GM19025 (cell line): Measurements from ENCODE around the gene ARHGEF16.

ENCODE experiments used
- ATAC-seq: cut with Tn5 transposase; IDR thresholded peaks from one replicate; pipeline ENCODE4 v1.9.1; 2021; ENCODE audit warnings: mild to moderate bottlenecking, low read depth, moderate library complexity; ENCODE audit not compliant: unreplicated experiment

ARHGEF16 gene

DNA sequence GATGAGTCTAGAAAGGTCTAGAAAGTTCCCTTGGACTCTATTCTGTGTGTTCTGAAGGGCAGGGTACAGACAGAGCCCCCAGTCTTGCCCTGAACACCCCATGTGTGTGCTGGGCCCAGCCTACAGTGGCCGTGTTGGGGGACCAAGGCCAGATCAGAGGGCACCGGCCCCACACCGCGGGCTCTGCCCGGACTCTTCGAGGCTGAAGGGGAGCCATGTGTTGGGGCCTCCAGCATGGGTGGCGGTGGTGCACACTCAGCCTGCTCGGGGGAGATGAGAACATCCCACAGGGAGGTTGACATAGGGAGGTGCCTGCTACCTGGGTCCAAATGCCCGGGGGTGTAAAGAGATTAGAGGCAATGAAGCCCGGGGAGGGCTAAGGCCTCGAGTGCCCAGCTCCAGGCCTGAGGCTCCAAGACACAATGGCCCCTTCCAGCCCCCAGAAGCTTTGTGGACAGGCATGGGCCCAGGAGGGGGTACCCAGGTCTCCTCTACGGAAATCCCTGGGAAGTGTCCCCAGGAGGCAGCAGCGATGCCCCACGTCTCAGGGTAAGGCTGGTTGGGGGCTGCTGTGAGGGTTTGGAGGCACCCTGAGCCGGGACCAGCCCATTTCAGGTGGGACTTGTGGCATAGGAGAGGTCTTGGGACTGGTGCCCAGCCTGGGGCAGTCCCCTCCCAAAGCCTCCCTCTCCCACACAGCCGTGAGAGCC is 12.1 kb downstream of the ARHGEF16 start:
- no peak for ATAC-seq

- ATAC-seq: no peak
Measured at GRCh38 chr1:3467096-3468036, 12.9 kb downstream of the ARHGEF16 start.

DNA sequence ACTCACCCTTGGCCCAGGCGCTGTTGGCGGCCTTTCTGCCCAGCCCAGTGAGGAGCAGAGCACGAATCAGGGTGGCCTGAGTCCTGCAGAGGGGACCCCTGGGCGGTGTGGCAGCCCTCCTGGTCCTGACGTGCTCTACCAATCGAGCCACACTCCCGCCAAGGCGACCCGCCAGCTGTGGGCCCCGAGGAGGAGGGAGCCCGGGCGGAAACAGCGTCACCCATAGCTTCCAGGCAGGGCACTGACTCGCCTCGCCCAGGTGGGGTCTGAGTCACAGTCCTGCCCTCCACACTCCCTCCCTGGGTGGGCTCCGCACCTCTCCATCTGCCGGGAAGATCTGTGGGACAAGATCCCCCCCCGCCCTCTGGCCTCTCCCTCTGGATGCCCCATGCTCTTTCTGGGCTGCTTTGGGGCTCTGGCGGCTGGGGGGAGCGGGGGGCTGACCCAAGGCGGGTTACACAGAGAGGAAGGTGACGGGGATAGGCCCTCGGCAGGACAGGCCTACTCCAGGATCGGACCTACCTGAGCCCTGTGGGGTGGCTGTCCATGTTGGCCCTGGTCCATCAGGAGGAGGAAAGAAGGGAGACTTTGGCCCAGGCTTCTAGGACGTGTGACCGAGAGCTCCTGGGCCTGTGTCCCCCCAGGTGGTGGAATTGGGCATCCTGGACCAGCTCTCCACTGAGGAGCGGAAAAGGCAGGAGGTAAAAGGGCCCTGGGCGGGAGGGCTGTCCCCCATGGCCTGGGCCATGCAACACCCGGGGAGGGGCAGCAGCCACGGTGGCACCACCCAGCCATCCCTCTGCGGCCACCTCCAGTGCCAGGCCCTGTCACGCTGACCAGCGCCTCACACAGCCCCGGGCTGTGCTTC is 14.0 kb downstream of the ARHGEF16 start:
- no peak for ATAC-seq

DNA sequence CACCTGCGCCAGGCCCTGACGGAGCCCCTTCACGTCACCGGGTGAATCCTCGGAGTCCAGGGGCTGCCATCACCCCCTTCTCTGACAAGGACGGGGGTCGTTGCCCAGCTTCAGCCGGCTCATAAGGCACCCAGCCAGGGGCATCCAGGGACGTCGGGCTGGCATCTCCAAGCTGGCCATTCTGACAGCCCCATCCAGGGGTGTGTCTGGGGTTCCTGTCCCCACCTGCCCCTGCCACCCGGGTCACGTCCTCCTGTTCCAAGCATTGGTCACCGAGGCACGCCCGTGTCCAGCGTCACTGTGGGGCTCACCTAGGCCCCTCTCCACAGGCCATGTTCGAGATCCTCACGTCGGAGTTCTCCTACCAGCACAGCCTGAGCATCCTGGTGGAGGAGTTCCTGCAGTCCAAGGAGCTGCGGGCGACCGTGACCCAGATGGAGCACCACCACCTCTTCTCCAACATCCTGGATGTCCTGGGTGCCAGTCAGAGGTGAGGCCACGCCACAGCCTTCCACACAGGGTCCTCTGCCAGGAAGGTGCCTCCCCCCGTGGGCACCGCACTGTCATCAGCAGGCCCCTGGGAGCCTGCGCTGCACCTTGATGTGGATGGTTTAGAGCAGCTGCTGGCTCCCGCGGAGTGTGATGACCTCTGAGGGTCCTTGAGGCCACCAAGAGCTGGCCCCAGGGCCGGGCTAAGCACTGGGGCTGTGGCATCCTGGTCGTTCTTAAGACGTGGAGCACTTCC is 14.8 kb downstream of the ARHGEF16 start:
- ATAC-seq: no peak

GRCh38 chr1:3469849-3470649 is 15.6 kb downstream of the ARHGEF16 start:
- no peak for ATAC-seq

- no peak for ATAC-seq
Measured at GRCh38 chr1:3470650-3471355, 16.3 kb downstream of the ARHGEF16 start.

DNA sequence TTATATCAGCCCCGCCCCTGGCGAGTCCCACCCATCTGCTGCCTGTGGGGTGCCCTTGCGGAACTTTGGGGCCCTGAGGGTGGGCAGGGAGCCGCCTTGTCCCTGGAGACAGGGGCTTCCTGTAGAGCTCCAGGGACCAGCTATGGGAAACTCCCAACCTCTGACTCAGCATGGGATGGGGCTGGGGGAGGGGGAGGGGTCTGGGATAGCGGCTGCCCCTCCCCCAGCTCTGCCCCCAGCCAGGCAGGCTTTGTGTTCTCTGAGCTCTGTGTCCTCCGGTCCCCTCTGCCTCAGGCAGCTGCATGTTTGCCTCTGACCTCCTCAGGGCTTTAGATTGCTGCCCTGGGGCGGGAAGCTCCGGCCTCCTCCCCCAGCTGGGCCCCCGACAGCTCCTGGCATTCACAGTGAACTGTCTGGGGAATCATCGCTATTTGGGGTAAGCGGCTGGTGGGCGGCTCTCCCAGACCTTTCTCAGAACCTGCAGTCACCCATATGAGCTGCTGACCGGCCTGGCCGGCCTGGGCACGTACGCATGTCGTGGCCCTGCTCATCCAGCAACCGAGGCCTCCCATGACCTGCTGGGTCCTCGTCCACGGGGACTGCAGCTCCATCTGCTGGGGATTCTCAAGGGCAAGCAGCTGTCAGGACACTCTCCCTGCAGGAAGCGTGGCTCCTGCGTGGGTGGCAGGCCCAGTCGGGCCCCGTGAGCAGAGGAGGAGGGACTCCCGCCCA is 17.1 kb downstream of the ARHGEF16 start:
- ATAC-seq: no peak

DNA sequence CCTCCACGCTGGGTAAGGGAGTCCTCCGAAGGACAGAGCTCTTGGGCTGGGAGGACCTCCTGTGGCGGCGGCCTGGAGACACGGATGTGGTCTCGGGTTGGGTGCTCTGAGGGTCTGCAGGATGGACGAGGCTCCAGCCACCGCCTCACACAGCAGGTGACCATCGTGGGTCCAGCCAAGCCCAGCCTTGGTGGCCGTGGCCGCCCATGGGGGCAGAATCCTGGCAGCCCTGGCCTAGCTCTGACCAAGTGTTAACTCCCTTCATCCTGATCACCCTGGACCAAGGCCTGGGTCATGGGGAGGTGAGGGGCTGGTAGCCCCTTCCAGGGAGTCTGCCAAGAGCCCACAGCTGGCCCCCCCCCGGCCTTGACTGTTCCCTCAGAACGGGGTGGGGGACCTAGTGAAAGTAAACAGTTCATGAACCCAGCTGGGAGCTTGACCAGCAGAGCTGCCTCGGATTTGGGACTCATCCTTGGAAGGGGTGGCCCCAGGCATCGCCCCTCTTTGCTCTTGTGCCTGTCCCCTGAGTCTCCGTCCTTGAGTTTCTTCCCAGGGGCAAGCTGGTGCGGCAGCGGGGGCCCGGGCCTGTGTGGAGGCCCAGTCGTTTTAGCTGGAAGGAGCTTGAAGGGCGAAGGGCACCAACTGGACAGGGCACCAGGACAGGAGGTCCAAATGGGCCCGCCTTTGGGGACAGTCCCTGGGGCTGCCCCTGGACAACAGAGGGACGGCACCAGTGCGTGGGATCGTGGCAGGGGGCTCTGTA is 17.8 kb downstream of the ARHGEF16 start:
- no peak for ATAC-seq

DNA sequence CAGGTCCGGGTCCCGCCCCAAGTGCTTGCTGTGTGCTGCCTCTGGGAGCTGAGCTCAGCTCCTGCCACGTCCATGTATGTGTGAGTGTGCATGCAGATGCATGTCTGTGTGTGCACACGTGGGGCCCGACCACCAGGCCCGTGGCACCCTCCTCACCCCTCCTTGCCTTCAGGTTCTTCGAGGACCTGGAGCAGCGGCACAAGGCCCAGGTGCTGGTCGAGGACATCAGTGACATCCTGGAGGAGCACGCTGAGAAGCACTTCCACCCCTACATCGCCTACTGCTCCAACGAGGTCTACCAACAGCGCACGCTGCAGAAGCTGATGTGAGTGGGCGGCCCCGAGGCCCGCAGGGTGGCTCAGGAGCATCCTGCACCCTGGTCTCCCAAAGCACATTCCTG is 18.4 kb downstream of the ARHGEF16 start:
- ATAC-seq: no peak

- no peak for ATAC-seq
Measured at GRCh38 chr1:3473381-3473844, 18.9 kb downstream of the ARHGEF16 start.

GRCh38 chr1:3474016-3474415 is 19.6 kb downstream of the ARHGEF16 start:
- no peak for ATAC-seq

DNA sequence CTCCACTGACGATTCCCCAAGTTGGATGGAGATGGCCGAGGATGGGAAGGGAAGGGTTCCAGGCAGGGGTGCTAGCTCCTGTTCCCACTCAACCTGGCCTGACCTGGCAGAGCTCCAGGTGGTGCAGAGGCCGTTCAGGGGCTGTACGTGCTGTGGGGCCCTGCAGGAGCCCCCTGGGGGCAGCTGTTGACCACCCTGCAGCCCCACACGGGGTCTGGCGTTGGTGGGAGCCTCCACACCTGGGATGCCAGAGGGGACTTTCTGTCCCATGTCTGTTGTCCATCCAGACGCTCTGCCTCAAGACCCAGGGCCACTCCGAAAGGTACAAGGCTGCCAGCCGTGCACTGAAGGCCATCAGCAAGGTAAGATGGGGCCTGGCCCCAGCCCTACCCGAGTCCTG is 20.0 kb downstream of the ARHGEF16 start:
- no peak for ATAC-seq

GRCh38 chr1:3475839-3476573 is 21.5 kb downstream of the ARHGEF16 start:
- no peak for ATAC-seq

GRCh38 chr1:3476666-3477065 is 22.2 kb downstream of the ARHGEF16 start:
- no peak for ATAC-seq

DNA sequence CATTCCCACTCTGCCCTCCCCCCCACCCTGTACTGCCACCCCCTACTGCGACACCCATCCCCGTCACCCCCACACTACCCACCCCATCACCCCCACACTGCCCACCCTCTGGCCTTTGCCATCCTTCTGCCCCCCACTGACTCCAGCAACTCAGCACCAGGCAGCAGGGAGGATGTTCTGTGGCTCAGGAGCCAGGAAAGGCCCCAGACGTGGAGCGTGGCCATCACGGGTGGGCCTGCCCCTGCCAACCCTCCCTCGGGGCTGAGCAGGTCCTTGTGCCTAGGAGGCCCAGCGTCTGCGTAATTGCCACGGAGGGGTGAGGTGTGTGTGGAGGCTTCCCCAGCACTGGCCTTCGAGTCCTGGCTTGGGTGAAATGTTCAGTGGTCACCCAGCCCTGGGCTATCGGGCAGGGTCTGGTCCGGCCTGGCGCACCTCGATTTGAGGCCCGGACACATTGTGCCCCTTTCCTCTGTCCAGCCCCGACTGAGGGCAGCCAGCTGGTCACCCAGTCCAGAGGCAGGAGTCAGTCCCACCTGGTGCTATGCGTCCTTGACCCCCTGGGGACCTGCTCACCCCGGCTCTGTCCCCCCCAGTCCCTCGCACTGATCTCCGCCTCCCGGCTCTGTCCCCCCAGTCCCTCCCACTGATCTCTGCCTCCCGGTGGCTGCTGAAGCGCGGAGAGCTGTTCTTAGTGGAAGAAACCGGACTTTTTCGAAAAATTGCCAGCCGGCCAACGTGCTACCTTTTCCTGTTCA is 23.0 kb downstream of the ARHGEF16 start:
- ATAC-seq: no peak

DNA sequence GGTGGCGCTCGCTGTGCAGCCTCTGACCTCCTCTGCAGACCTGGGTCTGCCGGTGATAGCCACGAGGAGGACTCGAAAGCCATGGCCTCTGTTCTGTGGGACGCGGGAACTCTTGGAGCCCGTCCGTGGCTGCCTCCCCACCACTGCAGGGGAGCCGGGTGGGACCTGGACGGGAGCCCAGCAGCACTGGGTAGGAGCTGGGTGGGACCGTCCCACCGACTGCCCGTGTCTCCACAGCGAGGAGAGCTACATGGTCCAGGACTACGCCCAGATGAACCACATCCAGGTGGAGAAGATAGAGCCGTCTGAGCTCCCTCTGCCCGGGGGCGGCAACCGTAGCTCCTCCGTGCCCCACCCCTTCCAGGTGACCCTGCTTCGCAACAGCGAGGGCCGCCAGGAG is 23.7 kb downstream of the ARHGEF16 start:
- no peak for ATAC-seq
